HepG2 (cell line): ENCODE measurements around the gene CMIP. TPM values are rescaled to one million over a fixed set of nuclear protein-coding genes. Genes with fewer than 3 reads are reported as not detected.
A peak's percentile ranks its signal among the peaks of the same experiment; 100 is the strongest.

Source experiments
- GFI1 ChIP-seq: sonication (generic); formaldehyde crosslinking; IDR thresholded peaks from 2 replicates; pipeline ENCODE4 v1.5.0; 2020; ENCODE audit warnings: missing genetic modification reagents, mild to moderate bottlenecking, borderline replicate concordance
- HOXD1 ChIP-seq: sonication (generic); formaldehyde crosslinking; IDR thresholded peaks from 2 replicates; pipeline ENCODE4 v1.5.0; 2020; ENCODE audit warnings: missing genetic modification reagents
- KDM5B ChIP-seq: sonication (generic); formaldehyde crosslinking; IDR thresholded peaks from 2 replicates; pipeline ENCODE4 v1.4.0; 2020; ENCODE audit warnings: missing genetic modification reagents, mild to moderate bottlenecking, borderline replicate concordance
- RFX3 ChIP-seq: IDR thresholded peaks from 2 replicates; pipeline ENCODE4 v1.6.1; 2016; ENCODE audit warnings: missing biosample characterization, missing genetic modification reagents
- SKI ChIP-seq: fragments of 450-650 bp; IDR thresholded peaks from one replicate; pipeline ENCODE4 v1.6.1; 2018; ENCODE audit warnings: mild to moderate bottlenecking; ENCODE audit not compliant: partially characterized antibody
- TOPORS ChIP-seq: sonication (generic); formaldehyde crosslinking; IDR thresholded peaks from 2 replicates; pipeline ENCODE4 v1.8.0; 2023; ENCODE audit warnings: mild to moderate bottlenecking, missing genetic modification reagents
- YEATS4 ChIP-seq: sonication (generic); formaldehyde crosslinking; IDR thresholded peaks from 2 replicates; pipeline ENCODE4 v1.4.0; 2020; ENCODE audit warnings: missing genetic modification reagents, borderline replicate concordance
- ZNF256 ChIP-seq: sonication (generic); formaldehyde crosslinking; conservative IDR thresholded peaks from 2 replicates; pipeline ENCODE4 v1.4.0; 2020; ENCODE audit warnings: missing genetic modification reagents
- ZNF430 ChIP-seq: sonication (generic); formaldehyde crosslinking; IDR thresholded peaks from 2 replicates; pipeline ENCODE4 v1.9.0; 2021; ENCODE audit warnings: mild to moderate bottlenecking, missing genetic modification reagents
- ZNF562 ChIP-seq: sonication (generic); formaldehyde crosslinking; IDR thresholded peaks from 2 replicates; pipeline ENCODE4 v1.8.0; 2022; ENCODE audit warnings: missing genetic modification reagents, borderline replicate concordance
- ZNF878 ChIP-seq: sonication (generic); formaldehyde crosslinking; IDR thresholded peaks from 2 replicates; pipeline ENCODE4 v1.8.1; 2023; ENCODE audit warnings: mild to moderate bottlenecking, missing genetic modification reagents, moderate library complexity
- polyA plus RNA-seq, 8 experiments: library from polyadenylated mRNA; depleted of rRNA in 3 of 8; stranded (reverse) in 7 of 8; unstranded in 1 of 8; fragments of >200 nt; fragmentation: Illumina TruSeq in 4 of 8; extraction: Trizol in 4 of 8; gene quantifications; 2 replicates each; pipeline versions ENCODE4 v1.2.1 to v1.2.3, GENCODE V29; 2011 to 2016; ENCODE audit warnings: low read depth in 4 of 8, missing spikeins in 1 of 8, mixed read lengths in 1 of 8; ENCODE audit not compliant: insufficient read depth in 1 of 8
- total RNA-seq, 5 experiments: library from RNA; depleted of rRNA; stranded (reverse); fragments of >200 nt; fragmentation: Illumina TruSeq; extraction: Trizol; gene quantifications; 2 replicates each; pipeline ENCODE4 v1.2.3, GENCODE V29; 2016; ENCODE audit warnings: low read depth in 1 of 5
- TF ChIP-seq, protein P1 (sequence below), 2 experiments: fragments of 450-650 bp in 1 of 2; sonication (generic) in 1 of 2; formaldehyde crosslinking in 1 of 2; IDR thresholded peaks; 2 replicates each; pipeline versions ENCODE4 v1.6.1 to v1.8.0; 2016 to 2022; ENCODE audit warnings: antibody characterized with exemption in 1 of 2, mild to moderate bottlenecking in 1 of 2, missing genetic modification reagents in 1 of 2
- TF ChIP-seq, protein P2 (sequence below): sonication (generic); formaldehyde crosslinking; conservative IDR thresholded peaks from 2 replicates; pipeline ENCODE4 v1.4.0; 2020; ENCODE audit warnings: missing genetic modification reagents
- TF ChIP-seq, protein P3 (sequence below): sonication (generic); formaldehyde crosslinking; IDR thresholded peaks from 2 replicates; pipeline ENCODE4 v1.4.0; 2020; ENCODE audit warnings: mild to moderate bottlenecking, missing genetic modification reagents
- TF ChIP-seq, protein P4 (sequence below), 2 experiments: sonication (generic) in 1 of 2; formaldehyde crosslinking in 1 of 2; IDR thresholded peaks; 2 replicates each; pipeline versions ENCODE4 v1.5.1 to v1.6.1; 2011 to 2020; ENCODE audit warnings: borderline replicate concordance in 1 of 2, low read depth in 1 of 2, low read length in 1 of 2, mild to moderate bottlenecking in 1 of 2, missing genetic modification reagents in 1 of 2, moderate library complexity in 1 of 2
- TF ChIP-seq, protein P5 (sequence below): sonication (generic); formaldehyde crosslinking; IDR thresholded peaks from 2 replicates; pipeline ENCODE4 v1.4.0; 2020; ENCODE audit warnings: missing genetic modification reagents

The CMIP gene
- total and polyA plus RNA-seq, 2 of the 13 experiments (the other 11 are each of a cell fraction or from before 2014, with no cell fraction given) = 10.9 to 18.1 TPM

DNA sequence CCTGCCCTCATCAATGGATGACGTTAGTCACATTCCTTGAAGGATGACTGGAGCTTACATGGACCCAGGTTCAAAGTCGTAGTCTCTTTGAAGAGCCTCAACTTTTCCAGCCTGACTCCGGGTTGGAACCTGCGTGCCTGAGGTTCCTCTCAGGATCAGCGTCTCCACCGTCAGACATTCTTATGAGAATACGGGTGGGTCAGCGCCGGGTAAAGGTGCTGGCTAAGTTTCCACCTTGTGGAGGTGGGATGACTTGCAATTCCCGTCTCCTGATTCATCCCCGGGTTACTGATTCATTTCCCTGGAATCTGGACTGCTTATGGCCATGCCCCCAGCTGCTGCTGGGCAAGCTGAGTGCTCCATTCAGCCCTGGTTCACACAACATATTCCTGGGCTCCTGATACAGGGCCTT is 38.9 kb upstream of the CMIP start (continued):
- TF ChIP-seq YEATS4 (CRISPR knock-in tag) = no peak
- TF ChIP-seq, protein P1, sequence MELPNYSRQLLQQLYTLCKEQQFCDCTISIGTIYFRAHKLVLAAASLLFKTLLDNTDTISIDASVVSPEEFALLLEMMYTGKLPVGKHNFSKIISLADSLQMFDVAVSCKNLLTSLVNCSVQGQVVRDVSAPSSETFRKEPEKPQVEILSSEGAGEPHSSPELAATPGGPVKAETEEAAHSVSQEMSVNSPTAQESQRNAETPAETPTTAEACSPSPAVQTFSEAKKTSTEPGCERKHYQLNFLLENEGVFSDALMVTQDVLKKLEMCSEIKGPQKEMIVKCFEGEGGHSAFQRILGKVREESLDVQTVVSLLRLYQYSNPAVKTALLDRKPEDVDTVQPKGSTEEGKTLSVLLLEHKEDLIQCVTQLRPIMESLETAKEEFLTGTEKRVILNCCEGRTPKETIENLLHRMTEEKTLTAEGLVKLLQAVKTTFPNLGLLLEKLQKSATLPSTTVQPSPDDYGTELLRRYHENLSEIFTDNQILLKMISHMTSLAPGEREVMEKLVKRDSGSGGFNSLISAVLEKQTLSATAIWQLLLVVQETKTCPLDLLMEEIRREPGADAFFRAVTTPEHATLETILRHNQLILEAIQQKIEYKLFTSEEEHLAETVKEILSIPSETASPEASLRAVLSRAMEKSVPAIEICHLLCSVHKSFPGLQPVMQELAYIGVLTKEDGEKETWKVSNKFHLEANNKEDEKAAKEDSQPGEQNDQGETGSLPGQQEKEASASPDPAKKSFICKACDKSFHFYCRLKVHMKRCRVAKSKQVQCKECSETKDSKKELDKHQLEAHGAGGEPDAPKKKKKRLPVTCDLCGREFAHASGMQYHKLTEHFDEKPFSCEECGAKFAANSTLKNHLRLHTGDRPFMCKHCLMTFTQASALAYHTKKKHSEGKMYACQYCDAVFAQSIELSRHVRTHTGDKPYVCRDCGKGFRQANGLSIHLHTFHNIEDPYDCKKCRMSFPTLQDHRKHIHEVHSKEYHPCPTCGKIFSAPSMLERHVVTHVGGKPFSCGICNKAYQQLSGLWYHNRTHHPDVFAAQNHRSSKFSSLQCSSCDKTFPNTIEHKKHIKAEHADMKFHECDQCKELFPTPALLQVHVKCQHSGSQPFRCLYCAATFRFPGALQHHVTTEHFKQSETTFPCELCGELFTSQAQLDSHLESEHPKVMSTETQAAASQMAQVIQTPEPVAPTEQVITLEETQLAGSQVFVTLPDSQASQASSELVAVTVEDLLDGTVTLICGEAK (IDR thresholded peaks at IDR 0.05) = no peak
- TF ChIP-seq, protein P1 (CRISPR knock-in tag; IDR thresholded peaks at IDR 0.05) = no peak
- peak; percentile 66 for TF ChIP-seq SKI
- no peak for TF ChIP-seq ZNF878 (CRISPR knock-in tag)
- no peak for TF ChIP-seq ZNF562 (CRISPR knock-in tag)
- TF ChIP-seq, protein P2, sequence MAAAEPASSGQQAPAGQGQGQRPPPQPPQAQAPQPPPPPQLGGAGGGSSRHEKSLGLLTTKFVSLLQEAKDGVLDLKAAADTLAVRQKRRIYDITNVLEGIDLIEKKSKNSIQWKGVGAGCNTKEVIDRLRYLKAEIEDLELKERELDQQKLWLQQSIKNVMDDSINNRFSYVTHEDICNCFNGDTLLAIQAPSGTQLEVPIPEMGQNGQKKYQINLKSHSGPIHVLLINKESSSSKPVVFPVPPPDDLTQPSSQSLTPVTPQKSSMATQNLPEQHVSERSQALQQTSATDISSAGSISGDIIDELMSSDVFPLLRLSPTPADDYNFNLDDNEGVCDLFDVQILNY (CRISPR knock-in tag) = no peak
- TF ChIP-seq, protein P3, sequence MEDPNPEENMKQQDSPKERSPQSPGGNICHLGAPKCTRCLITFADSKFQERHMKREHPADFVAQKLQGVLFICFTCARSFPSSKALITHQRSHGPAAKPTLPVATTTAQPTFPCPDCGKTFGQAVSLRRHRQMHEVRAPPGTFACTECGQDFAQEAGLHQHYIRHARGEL (CRISPR knock-in tag) = no peak
- TF ChIP-seq ZNF256 = no peak
- TF ChIP-seq RFX3 (CRISPR knock-in tag) = no peak
- TF ChIP-seq GFI1 (CRISPR knock-in tag) = no peak
- no peak for TF ChIP-seq KDM5B
- TF ChIP-seq, protein P4, sequence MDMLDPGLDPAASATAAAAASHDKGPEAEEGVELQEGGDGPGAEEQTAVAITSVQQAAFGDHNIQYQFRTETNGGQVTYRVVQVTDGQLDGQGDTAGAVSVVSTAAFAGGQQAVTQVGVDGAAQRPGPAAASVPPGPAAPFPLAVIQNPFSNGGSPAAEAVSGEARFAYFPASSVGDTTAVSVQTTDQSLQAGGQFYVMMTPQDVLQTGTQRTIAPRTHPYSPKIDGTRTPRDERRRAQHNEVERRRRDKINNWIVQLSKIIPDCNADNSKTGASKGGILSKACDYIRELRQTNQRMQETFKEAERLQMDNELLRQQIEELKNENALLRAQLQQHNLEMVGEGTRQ (IDR thresholded peaks at IDR 0.05; ENCODE audit: low read depth, low read length) = no peak
- TF ChIP-seq, protein P4 (CRISPR knock-in tag; IDR thresholded peaks at IDR 0.05; ENCODE audit: borderline replicate concordance) = no peak
- no peak for TF ChIP-seq ZNF430 (CRISPR knock-in tag)
- TF ChIP-seq HOXD1 (CRISPR knock-in tag) = no peak
- no peak for TF ChIP-seq TOPORS
- TF ChIP-seq, protein P5, sequence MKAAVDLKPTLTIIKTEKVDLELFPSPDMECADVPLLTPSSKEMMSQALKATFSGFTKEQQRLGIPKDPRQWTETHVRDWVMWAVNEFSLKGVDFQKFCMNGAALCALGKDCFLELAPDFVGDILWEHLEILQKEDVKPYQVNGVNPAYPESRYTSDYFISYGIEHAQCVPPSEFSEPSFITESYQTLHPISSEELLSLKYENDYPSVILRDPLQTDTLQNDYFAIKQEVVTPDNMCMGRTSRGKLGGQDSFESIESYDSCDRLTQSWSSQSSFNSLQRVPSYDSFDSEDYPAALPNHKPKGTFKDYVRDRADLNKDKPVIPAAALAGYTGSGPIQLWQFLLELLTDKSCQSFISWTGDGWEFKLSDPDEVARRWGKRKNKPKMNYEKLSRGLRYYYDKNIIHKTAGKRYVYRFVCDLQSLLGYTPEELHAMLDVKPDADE (CRISPR knock-in tag) = no peak
